Bone marrow (tissue), 2 donors: ENCODE results near the gene VGLL1.
A peak's percentile ranks its signal among the peaks of the same experiment; 100 is the strongest.

Source experiments
- DNase-seq, 2 donors: peaks; one replicate each; lab custom pipeline; 2025; lab: John Stamatoyannopoulos, UW

Gene VGLL1

GRCh38 chrX:136555694-136556093 is 23.7 kb downstream of the VGLL1 start:
- DNase-seq = no peak

GRCh38 chrX:136572030-136572429 is 40.0 kb downstream of the VGLL1 start:
- no peak for DNase-seq

- DNase-seq = no peak
Measured at GRCh38 chrX:136574548-136574947, 42.5 kb downstream of the VGLL1 start.

GRCh38 chrX:136577552-136577951 is 45.5 kb downstream of the VGLL1 start:
- peak in 1 of 2 donors; percentile 50 for DNase-seq

GRCh38 chrX:136580316-136580715 is 48.3 kb downstream of the VGLL1 start:
- no peak for DNase-seq

- no peak for DNase-seq
Measured at GRCh38 chrX:136582624-136583023, 50.6 kb downstream of the VGLL1 start.

- DNase-seq = no peak
Measured at GRCh38 chrX:136584545-136584944, 52.5 kb downstream of the VGLL1 start.

GRCh38 chrX:136585262-136585661 is 53.2 kb downstream of the VGLL1 start:
- no peak for DNase-seq

- DNase-seq = no peak
Measured at GRCh38 chrX:136585960-136586359, 53.9 kb downstream of the VGLL1 start.

GRCh38 chrX:136586386-136586785 is 54.4 kb downstream of the VGLL1 start:
- no peak for DNase-seq

- no peak for DNase-seq
Measured at GRCh38 chrX:136587532-136587931, 55.5 kb downstream of the VGLL1 start.

- DNase-seq = no peak
Measured at GRCh38 chrX:136588036-136588435, 56.0 kb downstream of the VGLL1 start.

GRCh38 chrX:136589966-136590365 is 58.0 kb downstream of the VGLL1 start:
- DNase-seq = no peak

- DNase-seq = no peak
Measured at GRCh38 chrX:136597356-136597755, 65.3 kb downstream of the VGLL1 start.

- no peak for DNase-seq
Measured at GRCh38 chrX:136597954-136598353, 65.9 kb downstream of the VGLL1 start.

- DNase-seq = no peak
Measured at GRCh38 chrX:136598631-136599030, 66.6 kb downstream of the VGLL1 start.

- no peak for DNase-seq
Measured at GRCh38 chrX:136600059-136600458, 68.0 kb downstream of the VGLL1 start.
